Thyroid gland (tissue), 4 donors: ENCODE results near the gene LMNB1. TPM values are rescaled to one million over a fixed set of nuclear protein-coding genes. Genes with fewer than 3 reads are reported as not detected.
"Not testable (repeated sequence)": the region's sequence is repeated elsewhere in the genome, so short reads cannot be mapped to it uniquely, and the experiment has no call there.

Experiments
- DNase-seq, 2 donors: peaks; one replicate each; pipeline ENCODE4 v3.0.0-alpha.2; 2019
- H3K27ac ChIP-seq, 3 donors: fragments of 200-600 bp; sonication (generic); 1 replicate in 2 of 3; 2 replicates in 1 of 3; pipeline ENCODE4 v1.5.1; 2016 to 2019; ENCODE audit warnings: mild to moderate bottlenecking in 1 of 3, moderate library complexity in 1 of 3
- H3K27me3 ChIP-seq: fragments of 200-600 bp; sonication (generic); one replicate; pipeline ENCODE4 v1.5.1; 2019
- H3K36me3 ChIP-seq, 2 donors: fragments of 200-600 bp; sonication (generic); one replicate each; pipeline ENCODE4 v1.5.1; 2016 to 2019
- H3K4me1 ChIP-seq, 2 donors: fragments of 200-600 bp; sonication (generic); one replicate each; pipeline ENCODE4 v1.5.1; 2017 to 2019
- H3K4me3 ChIP-seq, 3 donors: fragments of 200-600 bp; sonication (generic); replicated peaks in 1 of 3; 1 replicate in 2 of 3; 2 replicates in 1 of 3; pipeline ENCODE4 v1.5.1; 2016; ENCODE audit warnings: mild to moderate bottlenecking in 1 of 3
- H3K9me3 ChIP-seq: fragments of 200-600 bp; sonication (generic); one replicate; pipeline ENCODE4 v1.5.1; 2017
- POLR2A ChIP-seq, 2 donors: fragments of 450-650 bp; IDR thresholded peaks; one replicate each; pipeline ENCODE4 v1.6.1; 2017; ENCODE audit warnings: antibody characterized with exemption in 2 of 2, mild to moderate bottlenecking in 2 of 2, moderate library complexity in 1 of 2
- WGBS, 2 donors: methylation state at CpG; one replicate each; pipeline ENCODE4 v1.1.5; 2017; 5-methylcytosine and 5-hydroxymethylcytosine counted together
- intact Hi-C: fragments of 100-400 bp; cut with DNase I; formaldehyde crosslinking; loops from one replicate; pipeline ENCODE4 v1.15.1; 2023
- total RNA-seq, 4 donors: library from RNA; depleted of rRNA; stranded (reverse); fragments of >200 nt; gene quantifications; one replicate each; pipeline ENCODE4 v1.2.3, GENCODE V29; 2016
- TF ChIP-seq, protein P1 (sequence below), 6 experiments: fragments of 200-600 bp in 3 of 6; fragments of 450-650 bp in 3 of 6; sonication (generic) in 3 of 6; IDR thresholded peaks; one replicate each; pipeline ENCODE4 v1.5.1; 2016 to 2019; ENCODE audit warnings: antibody characterized with exemption in 6 of 6, mild to moderate bottlenecking in 2 of 6, inconsistent platforms in 1 of 6, moderate library complexity in 1 of 6

The LMNB1 gene
- total RNA-seq, 4 donors from 2014 or later, result 3.9 to 18.4 (median 6.5) TPM

DNA sequence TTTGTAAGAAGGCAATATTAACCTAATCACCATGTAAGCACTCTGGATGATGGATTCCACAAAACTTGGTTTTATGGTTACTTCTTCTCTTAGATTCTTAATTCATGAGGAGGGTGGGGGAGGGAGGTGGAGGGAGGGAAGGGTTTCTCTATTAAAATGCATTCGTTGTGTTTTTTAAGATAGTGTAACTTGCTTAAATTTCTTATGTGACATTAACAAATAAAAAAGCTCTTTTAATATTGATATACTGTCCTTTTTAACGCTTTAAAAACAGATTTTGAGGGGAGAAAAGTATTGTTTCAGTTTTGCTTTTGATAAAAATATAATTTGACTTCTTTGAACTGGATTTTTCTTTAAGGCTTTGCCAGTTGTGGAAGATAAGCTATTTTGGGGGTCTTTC is 59.8 kb downstream of the LMNB1 start:
- H3K36me3 ChIP-seq, result no peaks in the 10 kb centered on the region
- H3K27ac ChIP-seq, result no peak overlapping the region
- H3K4me1 ChIP-seq, result peaks cover 0 to 10% of the 10 kb centered on the region in 2 donors
- intact Hi-C loops, result no loop called here
- H3K4me3 ChIP-seq, result no peak overlapping the region
- no peaks in the 10 kb centered on the region for H3K27me3 ChIP-seq
- DNase-seq, result no peak
- 95 to 96% methylated on average over 2 of the region's 2 CpGs for WGBS, 2 donors
- no peak for TF ChIP-seq POLR2A (IDR thresholded peaks at IDR 0.05)
- TF ChIP-seq, protein P1, sequence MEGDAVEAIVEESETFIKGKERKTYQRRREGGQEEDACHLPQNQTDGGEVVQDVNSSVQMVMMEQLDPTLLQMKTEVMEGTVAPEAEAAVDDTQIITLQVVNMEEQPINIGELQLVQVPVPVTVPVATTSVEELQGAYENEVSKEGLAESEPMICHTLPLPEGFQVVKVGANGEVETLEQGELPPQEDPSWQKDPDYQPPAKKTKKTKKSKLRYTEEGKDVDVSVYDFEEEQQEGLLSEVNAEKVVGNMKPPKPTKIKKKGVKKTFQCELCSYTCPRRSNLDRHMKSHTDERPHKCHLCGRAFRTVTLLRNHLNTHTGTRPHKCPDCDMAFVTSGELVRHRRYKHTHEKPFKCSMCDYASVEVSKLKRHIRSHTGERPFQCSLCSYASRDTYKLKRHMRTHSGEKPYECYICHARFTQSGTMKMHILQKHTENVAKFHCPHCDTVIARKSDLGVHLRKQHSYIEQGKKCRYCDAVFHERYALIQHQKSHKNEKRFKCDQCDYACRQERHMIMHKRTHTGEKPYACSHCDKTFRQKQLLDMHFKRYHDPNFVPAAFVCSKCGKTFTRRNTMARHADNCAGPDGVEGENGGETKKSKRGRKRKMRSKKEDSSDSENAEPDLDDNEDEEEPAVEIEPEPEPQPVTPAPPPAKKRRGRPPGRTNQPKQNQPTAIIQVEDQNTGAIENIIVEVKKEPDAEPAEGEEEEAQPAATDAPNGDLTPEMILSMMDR (IDR thresholded peaks at IDR 0.05), result no peak
- H3K9me3 ChIP-seq, result no peaks in the 10 kb centered on the region

DNA sequence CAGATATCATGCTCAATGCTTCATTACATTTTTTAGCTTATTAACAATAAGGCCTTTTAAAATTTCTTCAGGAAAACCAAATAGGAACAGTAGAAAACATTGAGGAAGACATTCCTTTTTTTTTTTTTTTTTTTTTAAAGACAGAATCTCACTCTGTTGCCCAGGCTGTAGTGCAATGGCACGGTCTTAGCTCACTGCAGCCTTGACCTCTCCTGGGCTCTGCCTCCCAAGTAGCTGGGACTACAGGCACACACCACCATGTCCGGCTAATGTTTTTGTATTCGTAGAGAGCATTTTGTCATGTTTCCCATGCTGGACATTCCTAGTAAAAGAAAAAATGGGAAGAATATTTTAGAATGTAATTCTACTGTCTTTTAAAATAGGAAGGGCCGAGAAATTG is 60.3 kb downstream of the LMNB1 start:
- intact Hi-C loops, result no loop called here
- 96 to 98% methylated on average over 4 of the region's 4 CpGs for WGBS, 2 donors

DNA sequence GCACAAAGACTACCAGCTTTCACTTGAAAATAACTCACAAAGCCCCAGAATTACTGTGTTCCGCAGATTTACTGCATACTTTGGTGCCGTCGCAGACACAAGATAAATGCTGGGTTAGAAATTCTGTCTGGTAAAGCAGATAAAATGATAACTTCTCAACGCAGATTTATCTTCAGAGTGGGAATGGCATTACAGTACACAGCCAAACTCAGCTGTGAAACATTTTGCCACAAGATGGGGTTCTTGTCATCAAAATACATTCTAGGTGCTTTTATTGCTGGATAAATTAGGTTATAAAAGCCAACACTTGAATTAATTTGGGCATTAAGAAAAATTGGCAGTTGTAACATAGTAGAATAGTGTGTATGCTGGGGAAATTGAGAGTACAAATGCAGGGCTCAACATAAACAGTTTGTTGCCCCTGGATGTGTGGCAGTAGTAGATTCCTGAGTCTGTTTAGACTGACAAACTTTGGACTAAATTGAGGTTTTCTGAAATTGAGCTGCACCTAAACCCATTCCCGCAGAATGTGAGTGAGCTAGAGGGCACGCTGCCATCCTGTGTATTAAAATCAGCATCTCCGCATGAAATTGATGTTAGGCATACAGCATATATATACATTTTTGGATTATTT is 61.1 kb downstream of the LMNB1 start:
- no peak overlapping the region for H3K27ac ChIP-seq
- no peak for DNase-seq
- no peak overlapping the region for H3K4me3 ChIP-seq
- no peaks in the 10 kb centered on the region for H3K27me3 ChIP-seq
- intact Hi-C loops, result no loop called here
- H3K9me3 ChIP-seq, result no peaks in the 10 kb centered on the region
- no peak for TF ChIP-seq POLR2A (IDR thresholded peaks at IDR 0.05)
- TF ChIP-seq, protein P1 (IDR thresholded peaks at IDR 0.05), result peak in 3 of 6 experiments; percentile 12 to 27 (median 22)
- H3K36me3 ChIP-seq, result no peaks in the 10 kb centered on the region
- 81 to 82% methylated on average over 7 of the region's 7 CpGs for WGBS, 2 donors
- H3K4me1 ChIP-seq, result peaks cover 0 to 5% of the 10 kb centered on the region in 2 donors

More for the DNA sequence above, 60.3 kb downstream of the LMNB1 start:
- TF ChIP-seq, protein P1 (IDR thresholded peaks at IDR 0.05), result no peak
- TF ChIP-seq POLR2A (IDR thresholded peaks at IDR 0.05), result no peak
- DNase-seq, result no peak
- Histone ChIP-seq H3K36me3 (no peaks in the 10 kb centered on the region), H3K4me3 (no peak overlapping the region), H3K27ac (no peak overlapping the region), H3K4me1 (peaks cover 0 to 9% of the 10 kb centered on the region in 2 donors), H3K9me3 (no peaks in the 10 kb centered on the region), H3K27me3 (no peaks in the 10 kb centered on the region)

DNA sequence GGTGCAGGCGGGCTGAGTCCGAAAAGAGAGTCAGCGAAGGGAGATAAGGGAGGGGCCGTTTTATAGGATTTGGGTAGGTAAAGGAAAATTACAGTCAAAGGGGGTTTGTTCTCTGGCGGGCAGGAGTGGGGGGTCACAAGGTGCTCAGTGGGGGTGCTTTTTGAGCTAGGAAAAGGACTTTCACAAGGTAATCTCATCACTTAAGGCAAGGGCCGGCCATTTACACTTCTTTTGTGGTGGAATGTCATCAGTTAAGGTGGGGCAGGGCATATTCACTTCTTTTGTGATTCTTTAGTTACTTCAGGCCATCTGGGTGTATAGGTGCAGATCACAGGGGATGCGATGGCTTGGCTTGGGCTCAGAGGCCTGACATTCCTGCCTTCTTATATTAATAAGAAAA is 62.5 kb downstream of the LMNB1 start:
- H3K9me3 ChIP-seq, DNase-seq, H3K27ac ChIP-seq, H3K4me3 ChIP-seq, H3K4me1 ChIP-seq, H3K27me3 ChIP-seq, intact Hi-C loops, H3K36me3 ChIP-seq: not testable (repeated sequence)
- WGBS, 2 donors, result 96 to 98% methylated on average over 7 of the region's 7 CpGs

DNA sequence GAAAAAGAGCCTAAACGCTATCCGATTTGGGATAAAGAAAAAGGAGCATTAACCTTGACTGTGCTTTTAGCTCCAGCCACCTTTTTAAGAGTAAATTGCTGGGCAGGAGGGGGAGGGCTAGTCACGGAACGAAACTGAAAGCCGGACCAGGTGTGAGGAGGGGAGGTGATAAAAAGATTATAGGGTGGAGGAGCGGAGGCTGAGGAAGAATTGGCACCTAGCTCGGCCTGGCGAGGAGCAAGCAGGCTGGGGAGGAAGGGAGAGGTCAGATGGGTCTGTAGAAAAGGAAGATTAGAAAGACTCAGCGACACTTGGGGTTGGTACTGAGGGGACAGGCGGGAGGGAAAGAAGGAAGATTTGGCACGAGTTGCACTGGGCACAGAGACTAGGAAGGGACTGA is 66.4 kb downstream of the LMNB1 start:
- intact Hi-C loops, H3K27ac ChIP-seq, H3K4me3 ChIP-seq, H3K9me3 ChIP-seq, H3K27me3 ChIP-seq, H3K36me3 ChIP-seq, DNase-seq: not testable (repeated sequence)
- WGBS, 2 donors, result 74 to 77% methylated on average over 11 of the region's 11 CpGs
- H3K4me1 ChIP-seq, result peaks cover 0 to 12% of the 10 kb centered on the region in 2 donors

DNA sequence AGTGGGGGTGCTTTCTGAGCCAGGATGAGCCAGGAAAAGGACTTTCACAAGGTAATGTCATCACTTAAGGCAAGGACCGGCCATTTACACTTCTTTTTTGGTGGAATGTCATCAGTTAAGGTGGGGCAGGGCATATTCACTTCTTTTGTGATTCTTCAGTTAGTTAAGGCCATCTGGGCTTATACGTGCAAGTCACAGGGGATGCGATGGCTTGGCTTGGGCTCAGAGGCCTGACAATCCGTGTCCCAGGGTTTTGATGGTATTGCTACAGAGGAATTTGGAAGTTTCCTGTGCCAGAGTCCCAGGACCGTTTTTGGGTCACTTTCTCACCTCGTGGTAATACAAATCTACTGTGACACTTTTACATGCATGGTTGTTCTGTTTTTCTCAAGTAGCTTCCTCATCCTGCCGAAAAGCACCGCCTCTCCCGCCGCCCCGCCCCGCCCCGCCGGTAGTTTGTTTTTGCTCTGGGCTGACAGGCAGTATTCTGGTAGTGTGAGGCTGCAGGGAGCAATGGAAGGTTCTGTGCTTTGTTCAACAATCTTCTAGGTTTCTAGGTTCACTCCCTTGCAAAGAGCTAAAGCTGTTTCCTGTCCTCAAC is 68.6 kb downstream of the LMNB1 start:
- H3K36me3 ChIP-seq, intact Hi-C loops, H3K27me3 ChIP-seq, H3K4me3 ChIP-seq, H3K27ac ChIP-seq, H3K9me3 ChIP-seq: not testable (repeated sequence)
- peaks cover 0 to 12% of the 10 kb centered on the region in 2 donors for H3K4me1 ChIP-seq
- peak in 1 of 2 donors; percentile 50 for DNase-seq
- 20 to 22% methylated on average over 14 of the region's 14 CpGs for WGBS, 2 donors
